GM21360 (cell line): Measurements from ENCODE around the gene EXOSC10.
"Not testable (repeated sequence)": the region's sequence is repeated elsewhere in the genome, so short reads cannot be mapped to it uniquely, and the experiment has no call there.

ENCODE experiments used
- ATAC-seq: cut with Tn5 transposase; IDR thresholded peaks from one replicate; pipeline ENCODE4 v1.9.1; 2021; ENCODE audit warnings: mild to moderate bottlenecking, moderate library complexity; ENCODE audit not compliant: unreplicated experiment

The EXOSC10 gene

GRCh38 chr1:11044849-11045427 lies 54.7 kb downstream of the EXOSC10 start:
- ATAC-seq = no peak

DNA sequence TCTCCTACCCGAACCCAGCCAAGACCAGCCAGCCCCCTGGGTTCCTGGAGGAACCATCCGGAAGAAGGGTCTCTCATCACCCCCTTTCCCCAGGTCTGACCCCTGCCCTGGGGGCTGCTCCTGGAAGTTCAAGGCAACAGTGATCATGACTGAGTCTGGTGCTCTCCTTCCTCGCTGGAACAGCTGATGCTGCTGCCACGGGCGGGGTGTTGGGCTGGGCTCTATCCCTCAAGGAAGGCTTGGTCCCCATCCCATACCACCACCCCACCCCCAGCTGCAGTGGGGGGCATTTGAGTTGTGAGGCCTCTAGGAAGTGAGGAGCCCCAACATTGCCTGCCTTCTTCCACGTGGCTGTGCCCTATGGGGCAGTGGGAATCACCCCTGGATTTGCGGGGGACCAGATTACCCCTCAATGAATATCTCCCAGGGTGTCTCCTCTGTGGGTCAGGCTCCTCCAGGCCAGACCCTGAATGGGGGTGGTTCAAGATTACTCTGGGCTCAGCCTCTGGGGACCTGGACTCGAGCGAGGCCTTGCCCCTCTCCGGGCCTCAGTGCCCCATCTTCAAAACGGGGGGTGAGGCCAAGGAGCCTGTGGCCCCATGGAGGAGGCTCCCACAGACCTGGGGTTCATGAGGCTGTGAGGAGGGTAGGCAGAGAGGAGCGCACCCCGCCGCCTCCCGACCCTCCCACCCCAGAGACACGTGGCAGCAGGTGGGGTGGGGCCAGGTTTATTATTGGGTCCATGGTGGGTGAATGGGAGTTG lies 55.4 kb downstream of the EXOSC10 start:
- no peak for ATAC-seq

DNA sequence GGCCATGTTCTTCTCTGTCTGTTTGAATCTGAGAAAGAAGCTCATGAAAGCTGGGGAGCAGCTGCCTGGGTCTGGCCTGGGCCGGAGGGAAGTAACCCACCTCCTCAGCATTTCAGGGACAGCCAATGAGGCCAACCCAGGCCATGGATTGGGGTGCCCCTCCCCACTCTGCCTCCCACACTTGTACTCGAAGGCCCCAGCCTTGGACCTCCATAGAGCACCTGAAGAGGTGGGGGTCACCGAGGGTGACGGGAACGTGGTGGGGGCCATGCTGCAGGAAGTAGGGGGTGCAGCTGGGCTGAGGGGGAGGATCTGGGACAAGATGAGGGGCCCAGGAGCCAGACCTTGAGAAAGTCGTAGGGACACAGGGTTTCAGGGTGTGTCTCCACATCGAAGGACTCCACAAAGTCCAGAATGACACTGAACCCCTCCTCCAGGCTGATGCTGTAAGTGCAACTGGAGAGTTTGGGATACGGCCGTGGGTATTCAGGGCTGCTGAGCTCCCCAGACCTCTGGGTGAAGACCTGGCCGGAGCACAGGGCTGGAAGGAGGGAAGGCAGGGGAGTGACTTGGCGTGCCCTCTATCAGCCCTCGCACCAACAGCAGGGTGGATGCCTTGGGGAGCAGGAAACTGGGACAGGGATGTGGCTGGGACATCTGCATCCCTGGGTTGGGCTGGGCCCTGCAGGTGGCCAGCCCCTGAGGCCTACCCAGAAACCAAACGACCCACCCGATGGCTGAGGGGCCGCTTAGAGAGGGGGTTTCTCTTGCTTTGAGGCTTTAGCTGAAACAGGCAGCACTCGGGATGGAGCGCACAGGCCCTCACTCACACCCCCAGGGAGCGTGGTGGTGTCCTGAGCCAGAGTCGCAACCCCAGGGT lies 56.4 kb downstream of the EXOSC10 start:
- no peak for ATAC-seq

GRCh38 chr1:11042065-11042464 lies 57.6 kb downstream of the EXOSC10 start:
- no peak for ATAC-seq

DNA sequence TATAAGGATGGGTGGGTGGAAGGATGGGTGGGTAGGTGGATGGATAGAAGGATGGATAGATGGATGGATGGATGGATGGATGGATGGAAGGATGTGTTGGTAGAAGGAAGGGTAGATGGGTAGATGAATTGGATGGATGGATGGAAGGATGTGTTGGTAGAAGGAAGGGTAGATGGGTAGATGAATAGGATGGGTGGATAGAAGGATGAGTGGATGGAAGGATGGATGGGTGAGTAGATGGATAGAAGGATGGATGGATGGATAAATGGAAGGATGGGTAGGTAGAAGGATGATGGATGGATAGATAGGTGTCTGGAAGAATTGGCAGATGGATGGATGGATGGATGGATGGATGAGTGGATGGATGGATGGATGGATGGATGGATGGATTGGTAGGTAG lies 58.6 kb downstream of the EXOSC10 start:
- ATAC-seq = no peak

- ATAC-seq = not testable (repeated sequence)
Observed at GRCh38 chr1:11040105-11040429, 59.6 kb downstream of the EXOSC10 start.

DNA sequence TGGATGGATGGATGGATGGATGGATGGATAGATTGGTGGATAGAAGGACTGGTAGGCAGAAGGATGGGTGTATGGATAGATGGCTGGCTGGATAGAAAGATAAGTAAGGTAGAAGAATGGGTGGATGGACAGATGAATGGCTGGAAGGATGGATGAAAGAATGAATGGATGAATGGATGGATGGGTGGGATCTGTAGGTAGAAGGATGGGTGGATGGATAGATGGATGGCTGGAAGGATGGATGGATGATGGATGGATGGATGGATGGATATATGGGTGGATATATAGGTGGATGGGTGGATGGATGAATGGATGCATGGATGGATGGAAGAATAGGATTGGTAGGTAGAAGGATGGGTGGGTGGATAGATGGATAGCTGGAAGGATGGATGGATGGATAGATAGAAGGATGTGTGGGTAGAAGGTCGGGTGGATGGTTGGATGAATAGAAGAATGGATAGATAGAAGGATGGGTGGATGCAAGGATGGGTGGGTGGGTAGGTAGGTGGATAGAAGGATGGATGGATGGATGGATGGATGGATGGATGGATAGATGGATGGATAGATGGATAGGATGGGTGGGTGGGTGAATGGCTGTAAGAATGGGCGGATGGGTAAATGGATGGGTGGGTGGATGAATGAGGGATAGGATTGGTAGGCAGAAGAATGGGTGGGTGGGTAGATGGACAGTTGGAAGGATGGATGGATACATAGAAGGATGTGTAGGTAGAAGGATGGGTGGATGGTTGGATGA lies 60.1 kb downstream of the EXOSC10 start:
- no peak for ATAC-seq

GRCh38 chr1:11037740-11038182 lies 61.9 kb downstream of the EXOSC10 start:
- ATAC-seq = no peak

- not testable (repeated sequence) for ATAC-seq
Observed at GRCh38 chr1:11037019-11037739, 62.5 kb downstream of the EXOSC10 start.

DNA sequence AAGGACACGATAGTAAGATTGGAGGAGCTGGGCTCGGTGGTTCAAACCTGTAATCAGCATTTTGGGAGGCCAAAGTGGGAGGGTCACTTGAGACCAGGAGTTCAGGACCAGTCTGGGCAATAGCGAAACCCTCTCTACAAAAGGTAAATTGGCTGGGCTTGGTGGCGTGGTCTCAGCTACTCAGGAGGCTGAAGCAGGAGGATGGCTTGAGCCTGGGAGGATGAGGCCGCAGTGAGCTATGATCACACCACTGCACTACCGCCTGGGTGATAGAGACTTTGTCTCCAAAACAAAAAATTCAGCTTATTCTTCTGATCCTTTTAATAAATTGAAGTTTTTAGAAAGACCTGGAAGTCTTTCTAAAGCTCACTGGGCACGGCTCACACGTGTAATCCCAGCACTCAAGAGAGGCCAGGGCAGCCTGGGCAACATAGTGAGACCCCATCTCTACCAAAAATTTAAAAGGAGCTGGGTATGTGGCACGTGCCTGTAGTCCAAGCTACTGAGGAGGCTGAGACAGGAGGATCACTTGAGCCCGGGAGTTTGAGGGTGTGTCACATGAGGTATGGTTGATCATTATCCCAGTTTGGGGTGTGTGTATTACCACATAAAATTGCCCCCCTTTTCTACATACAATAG lies 67.9 kb downstream of the EXOSC10 start:
- ATAC-seq = no peak

GRCh38 chr1:11030865-11031264 lies 68.8 kb downstream of the EXOSC10 start:
- no peak for ATAC-seq

GRCh38 chr1:11028018-11028417 lies 71.7 kb downstream of the EXOSC10 start:
- ATAC-seq = no peak

GRCh38 chr1:11027316-11027715 lies 72.4 kb downstream of the EXOSC10 start:
- no peak for ATAC-seq

GRCh38 chr1:11026903-11027302 lies 72.8 kb downstream of the EXOSC10 start:
- no peak for ATAC-seq

DNA sequence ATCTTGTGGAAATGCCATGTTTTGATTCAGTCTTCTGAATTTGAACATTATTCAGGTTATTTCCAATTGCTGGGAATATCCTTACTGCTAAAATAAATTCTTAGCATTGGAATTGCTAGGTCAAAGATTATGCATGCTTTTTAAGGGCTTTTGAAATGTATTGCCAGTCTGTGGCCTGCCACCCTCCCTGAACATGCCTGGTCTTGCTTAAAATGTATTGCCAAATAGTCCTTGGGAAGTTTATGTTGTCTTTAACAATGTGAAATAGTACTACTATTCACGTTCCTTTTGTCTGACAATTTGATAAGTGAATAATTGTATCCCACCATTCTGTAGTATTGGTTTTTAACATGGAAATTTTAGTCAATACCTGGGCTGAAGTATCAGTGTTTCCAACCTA lies 73.6 kb downstream of the EXOSC10 start:
- no peak for ATAC-seq

GRCh38 chr1:11025618-11026017 lies 74.1 kb downstream of the EXOSC10 start:
- no peak for ATAC-seq

DNA sequence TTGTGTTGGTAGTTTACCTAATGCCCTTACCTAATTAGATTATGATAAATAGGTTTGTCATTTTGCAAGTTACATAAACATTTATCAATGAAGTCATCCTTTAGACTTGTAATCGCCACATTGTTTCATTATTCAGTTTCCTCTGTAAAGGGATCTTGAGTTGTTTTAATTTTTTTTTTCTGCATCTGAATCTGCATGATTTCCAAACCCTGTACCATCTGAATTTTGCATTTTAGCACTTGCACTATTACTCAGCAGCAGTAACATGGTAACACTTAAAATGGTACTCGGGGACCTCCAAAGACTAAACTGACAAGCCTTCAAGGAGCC lies 74.8 kb downstream of the EXOSC10 start:
- ATAC-seq = no peak

GRCh38 chr1:11024154-11024873 lies 75.4 kb downstream of the EXOSC10 start:
- no peak for ATAC-seq

- no peak for ATAC-seq
Observed at GRCh38 chr1:11023201-11023600, 76.5 kb downstream of the EXOSC10 start.
